Ovary (tissue), 9 donors: Measurements from ENCODE around the gene MAS1L. TPM values are rescaled to one million over a fixed set of nuclear protein-coding genes. Genes with fewer than 3 reads are reported as not detected.

Source experiments
- DNase-seq, 5 donors: peaks; one replicate each; pipeline ENCODE4 v3.0.0-alpha.2; 2019 to 2020
- H3K27ac ChIP-seq, 2 donors: fragments of 200-600 bp; one replicate each; pipeline versions ENCODE4 v1.5.1 to v1.8.0; 2019 to 2022
- H3K27me3 ChIP-seq: fragments of 200-600 bp; one replicate; pipeline ENCODE4 v1.8.0; 2022
- H3K36me3 ChIP-seq: fragments of 200-600 bp; sonication (generic); one replicate; pipeline ENCODE4 v1.5.1; 2019
- H3K4me1 ChIP-seq: one replicate; pipeline ENCODE4 v1.8.1; 2013; ENCODE audit warnings: mild to moderate bottlenecking, moderate library complexity; ENCODE audit not compliant: insufficient read depth
- H3K4me3 ChIP-seq: fragments of 200-600 bp; sonication (generic); one replicate; pipeline ENCODE4 v1.5.1; 2017
- H3K9me3 ChIP-seq, 2 donors: fragments of 200-600 bp in 1 of 2; sonication (generic) in 1 of 2; one replicate each; pipeline versions ENCODE4 v1.5.1 to v1.8.1; 2013 to 2019; ENCODE audit warnings: mild to moderate bottlenecking in 1 of 2, moderate library complexity in 1 of 2
- EP300 ChIP-seq: sonication (generic); formaldehyde crosslinking; IDR thresholded peaks from one replicate; pipeline ENCODE4 v1.6.1; 2017; ENCODE audit warnings: antibody characterized with exemption
- POLR2A ChIP-seq: fragments of 450-650 bp; IDR thresholded peaks from one replicate; pipeline ENCODE4 v1.6.1; 2017; ENCODE audit warnings: antibody characterized with exemption, mild to moderate bottlenecking, moderate library complexity
- WGBS, 3 donors: extraction: QIAGEN DNeasy Blood & Tissue Kit in 1 of 3; methylation state at CpG; one replicate each; pipeline versions ENCODE4 v1.1.5 to v1.1.7; 2013 to 2017; 5-methylcytosine and 5-hydroxymethylcytosine counted together
- intact Hi-C, 4 donors: fragments of 100-400 bp; cut with DNase I; formaldehyde crosslinking; loops; one replicate each; pipeline versions ENCODE4 v1.11.0 to v1.15.1; 2022 to 2023
- polyA plus RNA-seq, 2 donors: library from polyadenylated mRNA; stranded (reverse); fragments of 200-250 nt in 1 of 2; fragments of 350-450 nt in 1 of 2; fragmentation: Illumina TruSeq in 1 of 2; extraction: RNeasy Lipid Tissue Mini Kit (QIAGEN cat#74804) in 1 of 2; gene quantifications; one replicate each; pipeline ENCODE4 v1.2.3, GENCODE V29; 2013 to 2014
- total RNA-seq, 7 donors: library from RNA; depleted of rRNA in 2 of 7; stranded (reverse); fragments of >200 nt in 2 of 7; fragmentation: NEBNext Ultra II Directional in 3 of 7; extraction: Animal tissue kit (Norgen Biotek cat#: 25700) in 3 of 7; gene quantifications; one replicate each; pipeline versions ENCODE4 v1.1.0 to v1.2.4, GENCODE V29; 2016 to 2023
- TF ChIP-seq, protein P1 (sequence below), 3 donors: fragments of 450-650 bp in 2 of 3; fragments of 200-600 bp in 1 of 3; IDR thresholded peaks; one replicate each; pipeline versions ENCODE4 v1.5.1 to v1.8.0; 2016 to 2022; ENCODE audit warnings: antibody characterized with exemption in 3 of 3, mild to moderate bottlenecking in 1 of 3
- donor health status: DM: no; HTN: no; CAD: no; lungs with moderate emphysema.
- donor health status: DM: no; HTN: no; CAD: no.
- donor health status: Bipolar disorder and iron deficiency.
- donor health status: DM: yes; HTN: yes; CAD: no.
- donor health status: DM: no; HTN: no; CAD: no.
- donor health status: DM: yes; HTN: yes; CAD: no.

The MAS1L gene
- total and polyA plus RNA-seq, 9 donors, result 0.15 TPM; not detected in 8

DNA sequence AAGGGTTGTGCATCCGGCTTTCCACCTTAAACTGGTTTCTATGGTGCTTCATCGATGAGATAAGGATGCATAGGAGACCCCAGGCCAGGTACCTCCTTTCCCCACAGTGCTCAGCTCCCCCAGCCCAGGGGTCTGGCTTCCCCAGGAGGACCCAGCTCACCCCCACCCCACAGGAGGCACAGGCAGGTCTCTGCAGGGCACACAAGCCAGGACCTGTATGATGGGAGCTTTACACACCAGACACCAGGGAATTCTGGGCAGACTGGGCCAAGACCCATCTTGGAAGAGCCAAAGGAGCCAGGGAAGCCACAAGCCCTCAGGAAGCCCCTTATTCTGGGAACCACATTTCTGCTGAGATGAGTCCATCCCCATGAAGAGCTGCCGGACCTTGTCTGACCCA lies 42.2 kb upstream of the MAS1L start:
- H3K4me3 ChIP-seq, result no peak overlapping the region
- H3K4me1 ChIP-seq, result no peaks in the 10 kb centered on the region
- H3K36me3 ChIP-seq, result no peaks in the 10 kb centered on the region
- TF ChIP-seq POLR2A (no peak), EP300 (no peak)
- TF ChIP-seq, protein P1, sequence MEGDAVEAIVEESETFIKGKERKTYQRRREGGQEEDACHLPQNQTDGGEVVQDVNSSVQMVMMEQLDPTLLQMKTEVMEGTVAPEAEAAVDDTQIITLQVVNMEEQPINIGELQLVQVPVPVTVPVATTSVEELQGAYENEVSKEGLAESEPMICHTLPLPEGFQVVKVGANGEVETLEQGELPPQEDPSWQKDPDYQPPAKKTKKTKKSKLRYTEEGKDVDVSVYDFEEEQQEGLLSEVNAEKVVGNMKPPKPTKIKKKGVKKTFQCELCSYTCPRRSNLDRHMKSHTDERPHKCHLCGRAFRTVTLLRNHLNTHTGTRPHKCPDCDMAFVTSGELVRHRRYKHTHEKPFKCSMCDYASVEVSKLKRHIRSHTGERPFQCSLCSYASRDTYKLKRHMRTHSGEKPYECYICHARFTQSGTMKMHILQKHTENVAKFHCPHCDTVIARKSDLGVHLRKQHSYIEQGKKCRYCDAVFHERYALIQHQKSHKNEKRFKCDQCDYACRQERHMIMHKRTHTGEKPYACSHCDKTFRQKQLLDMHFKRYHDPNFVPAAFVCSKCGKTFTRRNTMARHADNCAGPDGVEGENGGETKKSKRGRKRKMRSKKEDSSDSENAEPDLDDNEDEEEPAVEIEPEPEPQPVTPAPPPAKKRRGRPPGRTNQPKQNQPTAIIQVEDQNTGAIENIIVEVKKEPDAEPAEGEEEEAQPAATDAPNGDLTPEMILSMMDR (IDR thresholded peaks at IDR 0.05), result no peak
- intact Hi-C loops, result no loop called here
- no peak for DNase-seq
- WGBS, 3 donors, result 82 to 89% (median 85%) methylated on average over 3 of the region's 3 CpGs
- no peaks in the 10 kb centered on the region for H3K27me3 ChIP-seq
- no peak overlapping the region for H3K27ac ChIP-seq
- H3K9me3 ChIP-seq, result no peaks in the 10 kb centered on the region

DNA sequence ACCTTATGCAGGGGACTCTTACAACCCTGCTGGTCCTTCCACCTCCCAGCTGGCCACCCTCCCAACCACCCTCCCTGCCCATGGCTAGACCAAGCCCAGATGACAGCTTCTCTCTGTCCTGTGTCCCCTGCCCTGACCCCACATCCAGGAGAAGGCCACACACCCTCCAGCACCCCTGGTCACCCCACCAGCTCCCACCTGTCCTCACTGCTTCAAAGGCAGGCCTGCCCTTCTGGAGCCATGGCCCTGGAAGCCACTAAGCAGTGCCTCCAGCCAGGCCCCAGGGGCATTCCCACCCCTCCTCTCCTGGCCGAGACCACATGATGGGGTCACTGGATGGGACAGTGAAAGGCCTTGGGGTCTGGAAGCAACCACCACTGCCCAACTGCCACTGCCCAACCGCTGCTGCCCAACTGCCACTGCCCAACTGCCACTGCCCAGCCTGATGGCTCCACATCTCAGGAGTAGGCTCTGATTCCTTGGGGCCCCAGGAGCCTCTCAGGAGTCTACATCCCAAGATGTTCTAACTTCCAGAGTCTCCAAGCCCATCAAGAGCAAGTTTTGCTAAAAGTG lies 41.3 kb upstream of the MAS1L start:
- H3K9me3 ChIP-seq, result no peaks in the 10 kb centered on the region
- no peaks in the 10 kb centered on the region for H3K27me3 ChIP-seq
- no peaks in the 10 kb centered on the region for H3K36me3 ChIP-seq
- no peak overlapping the region for H3K27ac ChIP-seq
- H3K4me3 ChIP-seq, result no peak overlapping the region
- intact Hi-C loops, result no loop called here
- no peaks in the 10 kb centered on the region for H3K4me1 ChIP-seq
- DNase-seq, result no peak
- 79 to 80% (median 80%) methylated on average over 2 of the region's 2 CpGs for WGBS, 3 donors
- no peak for TF ChIP-seq POLR2A
- TF ChIP-seq EP300, result no peak
- TF ChIP-seq, protein P1 (IDR thresholded peaks at IDR 0.05), result no peak

- no peak overlapping the region for H3K4me3 ChIP-seq
- H3K27ac ChIP-seq, result no peak overlapping the region
- H3K27me3 ChIP-seq, result no peaks in the 10 kb centered on the region
- no peak for DNase-seq
- WGBS, 3 donors, result 67 to 87% (median 76%) methylated on average over 3 to 5 of the region's 5 CpGs
- no peaks in the 10 kb centered on the region for H3K4me1 ChIP-seq
- no peaks in the 10 kb centered on the region for H3K9me3 ChIP-seq
- TF ChIP-seq EP300 (no peak), POLR2A (no peak)
- TF ChIP-seq, protein P1 (IDR thresholded peaks at IDR 0.05), result no peak
- intact Hi-C loops, result no loop called here
- H3K36me3 ChIP-seq, result no peaks in the 10 kb centered on the region
Measured at GRCh38 chr6:29528300-29528931, 40.7 kb upstream of the MAS1L start.

GRCh38 chr6:29527564-29527963 lies 39.8 kb upstream of the MAS1L start:
- no peak overlapping the region for H3K4me3 ChIP-seq
- H3K4me1 ChIP-seq, result no peaks in the 10 kb centered on the region
- H3K27me3 ChIP-seq, result no peaks in the 10 kb centered on the region
- DNase-seq, result no peak
- TF ChIP-seq POLR2A (no peak), EP300 (no peak)
- TF ChIP-seq, protein P1 (IDR thresholded peaks at IDR 0.05), result no peak
- H3K36me3 ChIP-seq, result no peaks in the 10 kb centered on the region
- 59 to 87% (median 85%) methylated on average over 2 of the region's 2 CpGs for WGBS, 3 donors
- no peaks in the 10 kb centered on the region for H3K9me3 ChIP-seq
- intact Hi-C loops, result no loop called here
- H3K27ac ChIP-seq, result no peak overlapping the region
